IPS-18c (cell line): ENCODE results near the gene GNAL.
"Not testable (repeated sequence)": the region's sequence is repeated elsewhere in the genome, so short reads cannot be mapped to it uniquely, and the experiment has no call there.

ENCODE experiments used
- H3K4me3 ChIP-seq: 2 replicates; pipeline ENCODE4 v1.7.0; 2013; ENCODE audit warnings: low read depth, mild to moderate bottlenecking, low read length, moderate library complexity; ENCODE audit not compliant: insufficient read depth
- H3K9me3 ChIP-seq: one replicate; pipeline ENCODE4 v1.6.1; 2013; ENCODE audit warnings: mild to moderate bottlenecking, low read length, moderate library complexity; ENCODE audit not compliant: control insufficient read depth, insufficient read depth

The GNAL gene

GRCh38 chr18:11688972-11689668 is at the start of gene GNAL:
TSS of gene GNAL (plus strand) at chr18:11689264. CDS start at chr18:11689564, 300 bp downstream.
- H3K4me3 ChIP-seq: peak within 1 kb of the TSS; percentile 73
- H3K9me3 ChIP-seq: peaks cover 2% of the 10 kb centered on the region

GRCh38 chr18:11647310-11647709 is 41.8 kb upstream of the GNAL start:
- H3K4me3 ChIP-seq, H3K9me3 ChIP-seq: not testable (repeated sequence)

DNA sequence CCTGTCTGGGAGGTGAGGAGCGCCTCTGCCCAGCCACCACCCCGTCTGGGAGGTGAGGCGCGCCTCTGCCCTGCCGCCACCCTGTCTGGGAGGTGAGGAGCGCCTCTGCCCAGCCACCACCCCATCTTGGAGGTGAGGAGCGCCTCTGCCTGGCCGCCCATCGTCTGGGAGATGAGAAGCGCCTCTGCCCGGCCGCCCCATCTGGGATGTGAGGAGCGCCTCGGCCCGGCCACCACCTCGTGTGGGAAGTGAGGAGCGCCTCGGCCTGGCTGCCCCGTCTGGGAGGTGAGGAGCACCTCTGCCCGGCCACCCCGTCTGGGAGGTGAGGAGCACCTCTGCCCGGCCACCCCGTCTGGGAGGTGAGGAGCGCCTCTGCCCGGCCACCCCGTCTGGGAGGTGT is 41.3 kb upstream of the GNAL start:
- not testable (repeated sequence) for H3K9me3 ChIP-seq, H3K4me3 ChIP-seq

GRCh38 chr18:11649839-11650238 is 39.2 kb upstream of the GNAL start:
- Histone ChIP-seq H3K9me3 (no peaks in the 10 kb centered on the region), H3K4me3 (no peak overlapping the region)

DNA sequence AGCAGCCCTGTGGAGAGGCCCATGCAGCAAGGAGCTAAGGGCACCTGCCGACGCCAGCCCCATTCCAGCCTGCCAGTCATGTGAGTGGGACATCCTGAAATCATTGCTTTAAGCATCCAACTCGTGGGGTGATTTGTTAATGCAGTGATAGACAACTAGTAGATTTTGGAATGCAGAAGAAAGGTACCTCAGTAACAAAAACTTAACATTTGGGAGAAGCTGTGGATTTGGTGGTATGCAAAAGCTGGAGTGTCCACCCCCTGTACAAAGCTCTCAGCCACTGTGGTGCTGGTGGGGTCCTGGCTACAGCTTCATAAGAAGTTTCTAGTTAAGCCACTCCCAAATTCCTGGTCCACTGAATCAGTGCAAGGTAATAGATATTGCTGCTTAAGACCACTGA is 37.2 kb upstream of the GNAL start:
- Histone ChIP-seq H3K9me3 (no peaks in the 10 kb centered on the region), H3K4me3 (no peak overlapping the region)

DNA sequence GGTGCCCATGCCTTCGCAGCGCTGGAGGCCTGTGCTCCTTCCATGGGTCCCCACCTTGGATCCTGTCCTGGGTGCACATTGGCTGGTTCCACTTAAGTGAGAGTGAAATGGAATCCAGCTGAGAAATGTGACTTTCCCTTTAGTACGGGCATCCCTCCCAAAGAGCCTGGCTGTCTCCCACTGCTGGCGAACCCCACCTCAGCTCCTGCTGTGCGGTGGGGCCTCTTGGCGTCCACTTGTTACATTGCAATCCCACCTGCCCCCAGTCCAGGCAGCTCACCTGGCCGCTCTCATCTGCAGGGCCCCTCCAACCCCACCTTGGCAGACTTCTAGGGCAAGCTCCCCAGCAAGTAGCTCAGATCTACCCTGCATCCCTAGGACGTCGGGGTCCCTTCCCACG is 35.5 kb upstream of the GNAL start:
- Histone ChIP-seq H3K4me3 (no peak overlapping the region), H3K9me3 (no peaks in the 10 kb centered on the region)

DNA sequence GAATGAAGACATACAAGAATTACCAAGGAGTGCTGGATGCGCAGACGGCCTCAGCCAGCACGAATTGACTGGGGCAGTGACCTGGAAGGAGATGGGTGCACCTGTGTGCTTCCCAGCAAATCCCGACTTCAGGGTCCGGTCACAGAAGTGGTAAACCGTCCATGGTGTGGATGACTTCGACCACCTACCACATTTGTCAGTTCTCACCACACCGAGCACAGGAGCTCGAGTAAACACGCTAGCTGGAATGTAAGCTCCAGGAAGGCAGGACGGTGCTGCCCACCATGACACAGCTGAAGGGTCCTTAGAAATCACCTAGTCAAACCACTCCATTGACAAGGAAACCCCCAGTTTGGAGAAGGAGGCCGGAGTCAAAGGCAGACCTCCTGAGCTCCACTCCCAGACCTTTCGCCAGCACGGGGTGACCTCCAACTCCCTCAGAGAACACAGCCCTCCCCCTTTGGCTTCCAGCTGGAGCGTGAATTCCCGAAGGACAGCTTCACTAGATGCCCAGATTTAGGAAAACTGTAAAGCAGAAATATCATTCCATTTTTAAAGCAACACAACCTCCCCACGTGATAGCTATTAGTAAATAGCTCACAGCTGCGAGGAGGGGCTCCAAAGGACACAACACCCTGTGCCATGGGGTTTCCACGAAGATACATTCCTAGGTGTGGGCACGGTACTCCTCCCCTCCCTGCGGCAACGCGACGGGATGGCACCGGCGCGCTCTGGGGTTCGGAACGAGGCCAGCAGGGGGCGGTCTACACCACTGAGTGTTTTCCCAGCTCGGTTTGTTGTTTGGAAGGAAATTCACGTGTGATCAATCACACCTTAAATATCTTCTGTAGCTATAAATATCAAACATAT is 34.1 kb upstream of the GNAL start:
- Histone ChIP-seq H3K9me3 (no peaks in the 10 kb centered on the region), H3K4me3 (no peak overlapping the region)

- no peak overlapping the region for H3K4me3 ChIP-seq
- no peaks in the 10 kb centered on the region for H3K9me3 ChIP-seq
Measured at GRCh38 chr18:11655606-11655932, 33.5 kb upstream of the GNAL start.

DNA sequence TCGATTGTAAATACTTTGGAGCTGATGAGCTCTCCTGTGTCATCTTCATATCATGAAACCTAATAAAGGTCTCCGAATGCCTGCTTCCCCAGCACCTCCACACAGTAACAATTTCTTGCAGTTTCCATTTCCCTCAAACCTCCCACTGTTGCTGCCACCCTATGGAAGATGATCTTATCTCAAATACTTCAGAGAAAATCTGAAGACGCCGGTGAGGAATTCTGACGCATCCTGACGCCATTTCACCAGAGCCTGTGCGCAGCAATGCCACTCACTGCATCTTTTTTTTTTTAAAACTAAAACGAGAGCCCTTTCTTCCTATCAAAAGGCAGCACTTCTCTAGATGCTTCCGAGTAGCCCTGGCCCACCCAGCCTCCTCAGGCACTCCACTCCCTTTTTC is 31.9 kb upstream of the GNAL start:
- Histone ChIP-seq H3K9me3 (no peaks in the 10 kb centered on the region), H3K4me3 (no peak overlapping the region)

- Histone ChIP-seq H3K9me3 (no peaks in the 10 kb centered on the region), H3K4me3 (no peak overlapping the region)
Measured at GRCh38 chr18:11657554-11657953, 31.5 kb upstream of the GNAL start.

DNA sequence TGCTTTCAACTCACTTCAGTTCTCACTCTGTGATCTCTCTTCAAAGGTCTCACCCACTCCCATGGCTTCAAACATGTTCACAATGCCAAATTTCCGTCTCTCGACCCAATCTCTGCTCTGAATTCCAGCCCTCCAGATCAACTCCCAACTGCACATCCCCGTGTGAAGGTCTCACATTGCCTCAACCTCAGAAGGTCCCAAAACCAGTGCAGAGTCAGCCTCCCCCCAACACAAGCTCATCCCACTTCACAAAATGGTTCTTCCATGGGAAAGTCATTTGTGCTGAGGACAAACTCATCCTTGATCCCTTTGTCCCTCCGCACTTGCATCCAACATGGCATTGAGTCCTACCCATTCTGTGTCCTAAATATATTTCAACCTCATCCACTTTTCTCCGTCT is 31.0 kb upstream of the GNAL start:
- Histone ChIP-seq H3K4me3 (no peak overlapping the region), H3K9me3 (no peaks in the 10 kb centered on the region)

GRCh38 chr18:11658989-11659388 is 30.1 kb upstream of the GNAL start:
- Histone ChIP-seq H3K4me3 (no peak overlapping the region), H3K9me3 (no peaks in the 10 kb centered on the region)

DNA sequence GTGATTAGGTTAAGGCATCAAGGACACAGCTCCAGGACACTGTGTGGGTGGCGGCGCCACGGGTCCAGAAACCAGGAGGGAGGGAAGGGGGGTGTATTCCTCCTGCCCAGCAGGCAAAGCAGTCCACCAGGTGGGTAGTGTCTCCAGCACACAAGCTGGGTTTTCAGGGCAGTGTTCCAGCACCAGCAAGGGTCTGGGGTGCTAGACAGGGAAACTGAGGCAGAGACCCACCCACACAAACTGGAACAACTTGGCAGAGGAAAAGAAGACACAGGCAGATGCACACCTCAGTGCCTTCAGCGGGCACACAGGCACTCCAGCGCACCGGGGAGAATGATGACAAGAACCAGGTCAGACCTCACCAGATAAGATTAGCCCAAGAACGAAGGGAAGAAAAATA is 28.4 kb upstream of the GNAL start:
- Histone ChIP-seq H3K4me3 (no peak overlapping the region), H3K9me3 (no peaks in the 10 kb centered on the region)

DNA sequence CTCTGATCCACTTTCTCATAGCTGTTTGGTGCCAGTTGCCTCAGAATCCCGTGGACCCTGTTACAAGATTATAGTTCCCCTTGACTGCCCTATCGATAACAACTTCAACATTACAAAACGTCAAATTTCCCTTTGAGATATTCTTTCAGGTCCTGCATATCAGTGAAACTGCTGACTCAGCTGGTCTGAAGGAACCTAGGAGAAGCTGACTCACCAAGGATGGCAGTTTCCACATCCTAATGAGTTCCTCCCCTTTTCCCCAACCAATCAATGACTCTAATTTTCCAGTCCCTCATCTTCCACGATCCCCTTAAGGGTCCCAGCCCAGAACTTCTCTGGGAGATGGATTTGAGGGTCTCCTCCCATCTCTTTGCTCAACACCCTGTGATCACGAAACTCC is 27.6 kb upstream of the GNAL start:
- no peaks in the 10 kb centered on the region for H3K9me3 ChIP-seq
- H3K4me3 ChIP-seq: no peak overlapping the region

DNA sequence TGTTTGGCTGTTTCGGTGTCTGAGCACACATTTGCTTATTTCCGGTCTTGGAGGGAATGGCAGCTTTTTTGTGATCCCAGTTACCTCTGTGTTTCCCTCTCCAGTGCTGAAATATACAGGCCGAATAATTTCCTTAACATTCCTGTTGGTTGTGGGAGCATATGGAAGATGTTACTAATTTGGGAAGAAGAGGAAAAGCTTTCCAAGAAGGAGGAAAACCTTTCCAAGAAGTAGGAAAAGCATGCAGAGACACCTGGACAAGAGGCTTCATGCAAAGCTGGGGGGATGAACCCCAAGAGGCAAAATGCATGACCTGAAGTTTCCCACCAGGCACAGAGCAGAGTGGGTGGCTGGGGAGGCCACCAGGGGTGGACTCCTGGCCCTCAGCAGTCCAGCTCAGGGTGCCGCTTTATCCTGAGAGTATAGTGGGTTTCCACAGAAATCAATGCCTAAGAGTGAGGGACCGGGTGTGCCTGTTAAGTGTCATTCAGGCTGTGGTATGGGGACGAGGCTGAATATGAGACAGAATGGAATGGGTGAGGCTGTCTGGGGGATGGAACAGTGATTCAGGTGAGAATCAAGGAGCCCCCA is 25.5 kb upstream of the GNAL start:
- no peaks in the 10 kb centered on the region for H3K9me3 ChIP-seq

DNA sequence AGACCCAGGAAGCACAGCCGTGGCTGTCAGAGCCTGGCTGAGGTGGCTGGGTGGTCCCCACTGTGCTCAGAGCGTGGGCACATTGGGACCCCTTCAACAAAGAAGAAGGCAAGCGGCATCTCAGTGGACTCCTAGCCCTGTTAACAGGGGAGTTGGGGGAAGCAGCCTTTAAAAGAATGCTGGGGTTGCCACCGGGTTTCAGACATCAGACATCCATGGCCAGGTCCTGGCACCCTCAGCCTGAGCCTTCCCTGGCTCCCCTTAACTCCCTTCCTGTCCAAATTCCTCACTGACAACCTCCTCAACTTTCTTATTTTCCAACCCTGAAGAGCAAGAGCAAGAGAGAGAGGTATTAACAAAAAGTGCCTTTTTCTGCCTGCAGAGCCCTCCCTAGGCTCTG is 24.8 kb upstream of the GNAL start:
- Histone ChIP-seq H3K9me3 (no peaks in the 10 kb centered on the region), H3K4me3 (no peak overlapping the region)

More for the DNA sequence above, 25.5 kb upstream of the GNAL start:
- no peak overlapping the region for H3K4me3 ChIP-seq

DNA sequence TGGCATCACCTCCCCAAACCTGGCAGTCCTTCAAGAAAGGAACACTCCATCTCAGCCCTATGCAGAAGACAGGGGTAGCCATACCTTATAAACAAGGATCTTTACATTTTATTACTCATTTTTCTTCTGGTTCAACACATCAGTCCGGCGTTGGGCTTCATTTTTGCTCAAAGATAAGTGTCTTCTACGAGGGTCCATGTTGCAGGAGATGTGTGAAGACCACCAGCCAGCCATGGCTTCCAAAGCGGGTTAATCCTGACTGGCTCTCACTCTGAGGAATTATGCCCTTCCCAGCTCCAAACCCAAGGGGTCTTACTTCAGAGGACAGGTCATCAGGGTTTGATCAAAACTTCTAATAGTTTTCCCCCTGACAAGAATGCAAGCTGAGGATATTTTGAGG is 23.9 kb upstream of the GNAL start:
- H3K9me3 ChIP-seq: no peaks in the 10 kb centered on the region
- H3K4me3 ChIP-seq: no peak overlapping the region

DNA sequence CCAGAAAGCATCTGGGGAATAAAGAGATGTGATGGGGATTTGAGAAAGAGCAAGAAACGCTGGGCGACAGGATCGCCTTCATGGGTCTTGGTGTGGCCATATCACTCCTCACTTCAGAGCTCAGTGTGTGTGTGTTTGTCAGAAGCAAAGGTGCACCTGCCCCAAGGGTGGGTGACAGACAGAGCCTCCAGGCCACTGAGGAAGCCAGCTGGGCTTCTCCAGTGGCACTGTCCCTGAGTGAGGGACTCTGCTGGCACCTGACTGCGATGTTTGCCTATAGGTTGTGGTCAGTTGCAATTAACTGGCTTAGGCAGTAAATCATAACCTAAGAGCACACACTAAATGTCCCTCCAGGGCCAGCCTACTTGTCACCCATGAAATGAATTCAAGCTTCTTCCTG is 23.5 kb upstream of the GNAL start:
- Histone ChIP-seq H3K9me3 (no peaks in the 10 kb centered on the region), H3K4me3 (no peak overlapping the region)
